Activated CD4-positive, alpha-beta T cell treated with anti-CD3 and anti-CD28 coated beads, Interleukin-2, amount 10 ng/mL, durations not matched to agents 24 days and 14 days (primary cell): ENCODE data around the gene ACOT7. TPM values are rescaled to one million over a fixed set of nuclear protein-coding genes. Genes with fewer than 3 reads are reported as not detected.
A peak's percentile ranks its signal among the peaks of the same experiment; 100 is the strongest.

Source experiments
- DNase-seq: peaks from one replicate; pipeline ENCODE4 v3.0.0; 2022
- H3K27ac Mint-ChIP-seq: one replicate; pipeline ENCODE4 v1.8.0; 2022; ENCODE audit warnings: mild to moderate bottlenecking, mixed read lengths
- H3K27me3 Mint-ChIP-seq: one replicate; pipeline ENCODE4 v1.8.0; 2022; ENCODE audit warnings: mixed read lengths
- H3K36me3 Mint-ChIP-seq: one replicate; pipeline ENCODE4 v1.8.0; 2022; ENCODE audit warnings: low read depth, mild to moderate bottlenecking, mixed read lengths
- H3K4me1 Mint-ChIP-seq: one replicate; pipeline ENCODE4 v1.8.0; 2021; ENCODE audit warnings: mixed read lengths
- H3K4me3 Mint-ChIP-seq: one replicate; pipeline ENCODE4 v1.8.0; 2022; ENCODE audit warnings: mild to moderate bottlenecking, moderate library complexity, mixed read lengths
- H3K9me3 Mint-ChIP-seq: one replicate; pipeline ENCODE4 v1.8.0; 2021; ENCODE audit warnings: mixed read lengths
- intact Hi-C: fragments of 100-400 bp; cut with micrococcal nuclease; formaldehyde crosslinking; loops from one replicate; pipeline ENCODE4 v1.15.1; 2023
- total RNA-seq: library from RNA; stranded (reverse); gene quantifications from 2 replicates; pipeline ENCODE4 v1.2.3, GENCODE V29; 2022

Gene ACOT7
- total RNA-seq, 1 donor from 2014 or later, result 133 TPM

DNA sequence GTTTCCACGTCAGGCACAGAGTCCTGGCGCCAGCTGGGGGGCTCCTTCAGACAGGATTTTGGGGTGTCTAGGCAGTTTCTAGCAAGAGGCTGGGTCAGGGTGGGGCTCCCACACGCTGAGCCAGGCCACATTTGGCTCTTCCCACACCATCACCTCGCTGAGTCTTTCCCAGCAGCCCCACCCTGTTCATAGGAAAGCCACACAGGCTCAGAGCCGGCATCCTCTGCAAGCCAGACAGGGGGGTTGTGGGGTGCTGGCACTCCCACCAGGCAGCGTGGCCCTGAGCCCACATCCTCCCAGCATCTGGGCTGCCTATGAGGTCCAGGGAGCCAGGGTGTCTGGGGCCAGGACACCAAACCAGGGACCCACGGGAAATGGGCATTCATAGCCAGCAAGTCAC is 129.9 kb downstream of the ACOT7 start:
- Mint-ChIP-seq H3K36me3 (no peaks in the 10 kb centered on the region), H3K27ac (no peak overlapping the region), H3K4me1 (peaks cover 4% of the 10 kb centered on the region), H3K9me3 (no peaks in the 10 kb centered on the region), H3K27me3 (peaks cover 15% of the 10 kb centered on the region), H3K4me3 (no peak overlapping the region)
- intact Hi-C loops, result no loop called here
- DNase-seq, result no peak

DNA sequence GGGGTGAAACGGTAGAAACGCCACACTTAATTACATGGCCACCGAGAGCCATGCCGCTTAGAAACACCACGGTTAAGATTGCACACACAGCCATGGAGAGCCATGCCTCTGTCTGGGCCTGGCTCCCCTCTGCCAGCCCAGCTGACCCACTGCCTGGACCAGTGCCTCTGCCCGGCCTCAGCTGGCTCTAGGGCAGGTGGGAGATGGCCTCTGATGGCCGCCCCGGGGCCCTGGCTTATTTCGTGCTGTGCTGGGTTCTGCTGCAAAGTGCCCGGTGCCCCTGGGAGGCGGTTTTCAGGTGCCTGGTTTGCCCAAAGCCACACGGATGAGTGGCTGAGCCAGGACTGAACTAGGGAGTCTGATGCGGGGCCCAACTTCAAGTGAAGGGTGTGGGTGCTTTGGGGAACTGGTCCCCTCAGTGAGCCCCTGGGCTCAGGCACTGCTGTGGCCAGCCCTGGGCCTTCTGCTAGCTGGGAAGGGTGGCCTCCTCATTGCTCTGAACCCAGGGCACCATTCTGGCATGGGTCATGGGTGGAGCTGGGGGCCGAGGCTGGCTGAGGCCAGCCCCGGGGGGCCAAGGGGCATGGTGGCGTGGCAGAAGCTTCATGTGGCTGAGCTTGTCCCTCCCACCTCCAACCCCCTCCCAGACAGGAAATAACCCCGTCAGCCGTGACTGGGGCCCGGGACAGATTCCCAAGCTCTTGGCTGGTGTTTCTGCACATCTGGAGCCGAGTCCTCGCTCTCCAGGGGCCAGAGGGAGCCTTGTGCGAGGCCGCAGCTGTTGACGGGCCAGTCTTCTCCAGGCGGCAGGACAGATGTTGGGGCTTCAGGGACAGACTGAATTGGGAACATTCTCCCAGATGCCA is 130.8 kb downstream of the ACOT7 start:
- no peak overlapping the region for H3K4me3 Mint-ChIP-seq
- peaks cover 4% of the 10 kb centered on the region for H3K4me1 Mint-ChIP-seq
- no peak for DNase-seq
- H3K9me3 Mint-ChIP-seq, result no peaks in the 10 kb centered on the region
- no peak overlapping the region for H3K27ac Mint-ChIP-seq
- intact Hi-C loops, result no loop called here
- no peaks in the 10 kb centered on the region for H3K36me3 Mint-ChIP-seq
- peaks cover 17% of the 10 kb centered on the region for H3K27me3 Mint-ChIP-seq

DNA sequence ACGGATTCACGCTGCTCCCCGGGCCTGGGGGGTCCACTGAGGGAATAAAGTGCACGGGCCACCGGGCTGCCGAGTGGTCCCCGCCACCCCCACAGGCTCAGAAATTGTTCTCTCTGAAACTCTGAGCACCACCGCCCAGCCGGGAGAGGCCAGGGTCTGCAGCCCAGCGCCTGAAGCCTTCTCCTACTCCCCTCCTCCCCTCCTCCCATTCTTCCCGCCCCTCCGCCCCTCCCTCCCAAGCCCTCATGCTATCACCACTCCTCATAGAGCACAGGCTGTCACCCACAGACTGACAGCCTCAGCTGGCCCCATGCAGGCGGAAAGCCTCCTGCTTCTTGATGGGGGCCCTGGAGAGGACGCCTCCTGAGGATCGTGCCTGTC is 132.0 kb downstream of the ACOT7 start:
- Mint-ChIP-seq H3K27me3 (peaks cover 18% of the 10 kb centered on the region), H3K4me3 (peak overlapping the region; percentile 69), H3K9me3 (no peaks in the 10 kb centered on the region), H3K4me1 (peaks cover 4% of the 10 kb centered on the region), H3K27ac (no peak overlapping the region), H3K36me3 (no peaks in the 10 kb centered on the region)
- intact Hi-C loops, result loop anchor here (2.0 kb wide), 1 partner anchor 15 kb away; no protein-coding TSS in a partner anchor
- DNase-seq, result no peak

DNA sequence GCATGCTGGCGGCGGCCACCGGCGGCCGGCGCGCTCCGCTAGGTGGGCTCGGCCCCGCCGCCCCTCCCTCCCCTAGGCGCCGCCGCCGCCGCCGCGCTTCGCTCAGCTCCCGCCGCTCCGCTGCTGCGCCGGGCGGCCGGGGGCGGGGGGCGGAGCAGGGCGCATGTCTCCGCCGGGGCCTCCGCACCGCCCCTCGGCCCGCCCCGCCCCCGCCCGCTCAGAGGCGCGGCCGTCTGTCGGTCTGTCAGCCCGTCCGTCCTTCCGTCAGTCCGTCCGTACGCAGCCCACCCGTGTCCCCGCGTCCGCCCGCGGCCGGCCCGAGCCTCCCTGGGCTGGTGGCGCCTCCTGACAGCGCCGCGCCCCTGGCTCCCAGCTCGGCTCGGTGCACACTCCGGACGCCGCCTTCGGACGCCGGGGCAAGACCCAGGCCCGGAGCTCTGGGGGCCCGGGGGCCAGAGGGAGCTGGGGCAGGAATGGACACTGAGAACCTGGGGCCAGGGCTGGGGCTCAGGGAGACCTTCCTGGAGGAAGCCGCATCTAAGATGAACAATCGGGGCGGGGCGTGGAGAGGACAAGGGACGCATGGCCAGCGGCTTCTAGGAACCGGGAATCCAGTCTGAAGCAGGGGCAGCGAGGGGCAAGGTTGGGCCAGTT is 132.5 kb downstream of the ACOT7 start, which contains the start of gene GPR153:
Gene GPR153, minus strand, starts transcription at position 138 of the 654 bp plus-strand sequence. CDS start 6,193 bp downstream, outside the sequence.
- peak within 1 kb of the TSS; percentile 69 for H3K4me3 Mint-ChIP-seq
- intact Hi-C loops, result loop anchor here (2.0 kb wide), 1 partner anchor 14 kb away; no protein-coding TSS in a partner anchor
- H3K9me3 Mint-ChIP-seq, result no peaks in the 10 kb centered on the region
- peaks cover 18% of the 10 kb centered on the region for H3K27me3 Mint-ChIP-seq
- no peak within 1 kb of the TSS for H3K27ac Mint-ChIP-seq
- peaks cover 4% of the 10 kb centered on the region for H3K4me1 Mint-ChIP-seq
- no peaks in the 10 kb centered on the region for H3K36me3 Mint-ChIP-seq
- DNase-seq, result peak; percentile 89

DNA sequence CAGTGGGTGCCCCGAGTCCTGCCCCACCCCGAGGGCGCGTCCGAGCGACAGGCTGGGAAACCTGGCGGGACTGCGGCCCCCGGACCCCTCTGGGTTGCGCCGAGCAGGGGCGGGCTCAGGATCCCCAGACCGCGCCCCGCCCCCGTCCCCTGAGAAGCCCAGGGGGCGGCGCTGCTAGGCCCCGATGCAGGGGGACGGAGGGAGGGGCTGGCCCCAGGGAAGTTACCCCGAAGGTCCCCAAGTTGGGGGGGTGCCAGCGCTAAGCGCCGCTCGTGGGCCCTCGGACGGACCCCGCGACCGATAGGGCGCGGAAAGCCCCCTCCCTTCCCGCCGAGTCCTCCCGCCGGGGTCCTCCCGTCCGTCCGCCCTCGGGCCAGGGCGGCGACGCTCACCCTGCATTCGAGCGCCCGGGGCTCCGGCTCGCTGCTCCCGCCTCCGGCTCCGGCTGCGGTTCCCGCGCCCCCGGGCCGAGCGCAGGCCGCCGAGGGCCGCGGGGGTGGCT is 133.1 kb downstream of the ACOT7 start:
- no peak overlapping the region for H3K27ac Mint-ChIP-seq
- intact Hi-C loops, result loop anchor here (2.0 kb wide), 1 partner anchor 14 kb away; no protein-coding TSS in a partner anchor
- peaks cover 18% of the 10 kb centered on the region for H3K27me3 Mint-ChIP-seq
- H3K36me3 Mint-ChIP-seq, result no peaks in the 10 kb centered on the region
- no peak overlapping the region for H3K4me3 Mint-ChIP-seq
- H3K4me1 Mint-ChIP-seq, result peaks cover 4% of the 10 kb centered on the region
- peak; percentile 73 for DNase-seq
- H3K9me3 Mint-ChIP-seq, result no peaks in the 10 kb centered on the region

DNA sequence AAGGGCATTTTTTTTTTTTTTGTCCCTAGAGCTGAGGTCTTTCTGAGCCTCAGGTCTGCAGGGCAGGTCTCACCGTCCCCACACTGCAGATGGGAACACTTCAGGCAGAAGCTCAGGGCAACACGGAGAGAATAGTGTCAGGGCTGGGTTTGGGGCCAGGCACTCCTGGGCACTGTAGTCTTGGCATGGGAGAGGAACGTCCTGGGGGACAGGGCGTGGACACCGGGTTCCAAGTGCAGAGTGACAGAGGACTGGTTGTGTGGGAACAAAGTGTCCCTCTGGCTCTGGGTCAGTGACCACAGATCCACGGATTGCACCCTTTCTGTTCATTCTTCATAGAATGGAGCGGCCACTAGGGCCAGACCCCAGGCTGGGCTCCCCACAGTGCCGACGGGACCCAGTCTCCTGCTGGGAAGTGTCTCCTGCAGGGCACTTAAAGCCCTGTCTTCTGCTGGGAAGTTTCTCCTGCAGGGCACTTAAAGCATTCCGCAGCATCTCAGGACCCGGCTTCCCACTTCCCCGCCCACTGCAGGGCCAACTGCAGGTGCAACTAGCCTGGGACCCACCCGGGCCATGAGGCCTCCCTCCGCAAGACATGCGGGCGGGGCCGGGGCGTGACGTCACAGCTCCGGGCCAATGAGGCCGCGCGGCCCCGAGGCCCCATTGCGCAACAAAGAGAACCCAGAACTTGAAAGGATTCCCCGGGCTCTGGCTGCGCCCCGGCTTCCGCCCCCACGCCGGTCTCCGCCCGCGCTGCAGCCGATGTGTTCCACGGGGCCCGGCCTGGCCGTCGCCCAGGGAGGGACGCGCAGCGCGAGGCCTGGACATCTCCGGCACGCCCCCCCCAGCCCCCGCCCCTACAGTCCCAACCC is 133.8 kb downstream of the ACOT7 start:
- Mint-ChIP-seq H3K4me1 (peaks cover 4% of the 10 kb centered on the region), H3K27ac (no peak overlapping the region), H3K9me3 (no peaks in the 10 kb centered on the region), H3K27me3 (peaks cover 18% of the 10 kb centered on the region), H3K36me3 (no peaks in the 10 kb centered on the region), H3K4me3 (peak overlapping the region; percentile 63)
- intact Hi-C loops, result loop anchor here (2.0 kb wide), 1 partner anchor 13 kb away; no protein-coding TSS in a partner anchor
- peak; percentile 96 for DNase-seq

DNA sequence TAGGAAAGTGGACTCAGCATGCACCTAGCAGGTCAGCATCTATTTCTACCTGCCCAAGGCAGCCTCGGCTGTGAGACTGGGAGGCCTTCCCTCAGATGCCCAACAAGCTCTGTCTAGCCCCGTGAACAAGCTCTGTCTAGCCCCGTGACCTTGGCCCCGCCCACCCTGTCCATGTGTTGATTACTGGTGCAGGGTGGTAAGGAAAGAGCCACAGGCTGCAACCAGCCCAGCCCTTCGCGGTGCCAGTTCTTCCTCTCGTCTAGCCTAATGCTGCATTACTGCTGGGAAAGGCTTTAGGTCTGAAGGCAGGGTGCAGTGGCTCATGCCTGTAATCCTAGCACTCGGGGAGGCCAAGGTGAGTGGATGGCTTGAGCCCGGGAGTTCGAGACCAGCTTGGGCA is 134.9 kb downstream of the ACOT7 start:
- no peaks in the 10 kb centered on the region for H3K9me3 Mint-ChIP-seq
- DNase-seq, result no peak
- no peak overlapping the region for H3K27ac Mint-ChIP-seq
- no peak overlapping the region for H3K4me3 Mint-ChIP-seq
- intact Hi-C loops, result no loop called here
- H3K4me1 Mint-ChIP-seq, result peaks cover 4% of the 10 kb centered on the region
- H3K36me3 Mint-ChIP-seq, result no peaks in the 10 kb centered on the region
- peaks cover 18% of the 10 kb centered on the region for H3K27me3 Mint-ChIP-seq

DNA sequence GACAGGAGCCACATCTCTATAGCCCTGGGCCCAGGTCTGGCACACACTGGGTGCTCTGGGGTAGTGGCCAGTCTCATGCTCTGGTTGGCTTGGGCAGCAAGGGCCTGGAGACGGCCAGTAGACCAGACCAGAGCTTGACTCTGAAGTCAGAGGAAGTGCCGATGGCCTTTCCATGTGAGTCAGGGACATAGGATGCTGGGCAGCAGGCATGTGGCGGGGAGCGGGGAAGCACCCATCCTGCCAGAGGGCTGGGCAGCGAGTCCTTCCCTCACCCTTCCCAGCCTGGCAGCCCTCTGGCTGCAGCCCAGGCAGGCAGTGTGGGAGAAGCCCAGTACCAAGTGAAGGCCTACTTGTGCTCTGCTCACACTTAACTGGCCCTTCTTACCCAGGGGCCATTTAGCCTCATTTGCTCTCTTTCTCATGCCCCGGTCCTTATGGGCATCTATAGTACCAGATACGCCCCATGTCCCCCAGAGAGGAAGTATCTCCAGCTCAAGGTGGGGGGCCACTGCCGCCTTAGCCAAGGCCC is 136.0 kb downstream of the ACOT7 start:
- no peaks in the 10 kb centered on the region for H3K36me3 Mint-ChIP-seq
- intact Hi-C loops, result no loop called here
- peaks cover 18% of the 10 kb centered on the region for H3K27me3 Mint-ChIP-seq
- peaks cover 4% of the 10 kb centered on the region for H3K4me1 Mint-ChIP-seq
- no peak overlapping the region for H3K4me3 Mint-ChIP-seq
- H3K27ac Mint-ChIP-seq, result no peak overlapping the region
- no peak for DNase-seq
- no peaks in the 10 kb centered on the region for H3K9me3 Mint-ChIP-seq

DNA sequence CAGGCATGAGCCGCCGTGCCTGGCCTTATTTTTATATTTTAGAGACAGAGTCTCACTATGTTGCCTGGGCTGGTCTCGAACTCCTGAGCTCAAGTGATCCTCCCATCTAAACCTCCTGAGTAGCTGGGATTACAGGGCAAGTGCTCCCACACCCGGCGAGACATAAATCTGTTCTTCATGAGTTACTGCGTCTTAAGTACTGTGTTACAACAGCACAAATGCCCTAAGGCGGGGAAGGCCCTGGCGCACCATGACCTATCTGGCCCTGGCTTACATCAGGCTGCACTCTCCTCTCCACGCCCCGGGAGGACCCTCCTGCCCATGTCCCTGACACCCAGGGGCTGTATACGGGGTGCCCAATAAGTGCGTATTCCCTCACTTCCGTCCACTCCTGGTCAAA is 136.9 kb downstream of the ACOT7 start:
- Mint-ChIP-seq H3K27ac (no peak overlapping the region), H3K27me3 (peaks cover 13% of the 10 kb centered on the region), H3K9me3 (no peaks in the 10 kb centered on the region), H3K4me1 (peaks cover 2% of the 10 kb centered on the region), H3K36me3 (no peaks in the 10 kb centered on the region), H3K4me3 (no peak overlapping the region)
- intact Hi-C loops, result no loop called here
- no peak for DNase-seq

DNA sequence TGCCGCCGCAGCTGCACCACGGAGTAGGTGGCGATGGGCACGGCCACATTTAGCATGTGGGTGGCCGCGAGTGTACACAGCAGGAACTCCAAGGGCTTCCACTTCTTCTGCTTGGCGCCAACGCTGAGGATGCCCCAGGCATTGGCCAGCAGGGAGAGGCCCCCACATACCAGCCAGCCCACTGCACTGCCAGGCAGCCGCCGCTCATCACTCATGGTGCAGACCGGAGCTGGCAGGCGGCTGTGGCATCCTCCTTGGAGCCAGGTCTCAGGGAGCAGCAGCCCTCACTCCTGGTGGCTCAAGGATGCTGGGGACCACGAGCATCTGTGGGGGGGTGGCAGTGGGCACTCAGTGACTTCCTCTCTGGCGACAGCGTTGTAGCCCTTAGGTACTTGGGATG is 138.9 kb downstream of the ACOT7 start:
- intact Hi-C loops, result no loop called here
- no peak for DNase-seq
- Mint-ChIP-seq H3K4me1 (peaks cover 2% of the 10 kb centered on the region), H3K9me3 (no peaks in the 10 kb centered on the region), H3K4me3 (no peak overlapping the region), H3K27ac (no peak overlapping the region), H3K36me3 (no peaks in the 10 kb centered on the region), H3K27me3 (peaks cover 24% of the 10 kb centered on the region)

DNA sequence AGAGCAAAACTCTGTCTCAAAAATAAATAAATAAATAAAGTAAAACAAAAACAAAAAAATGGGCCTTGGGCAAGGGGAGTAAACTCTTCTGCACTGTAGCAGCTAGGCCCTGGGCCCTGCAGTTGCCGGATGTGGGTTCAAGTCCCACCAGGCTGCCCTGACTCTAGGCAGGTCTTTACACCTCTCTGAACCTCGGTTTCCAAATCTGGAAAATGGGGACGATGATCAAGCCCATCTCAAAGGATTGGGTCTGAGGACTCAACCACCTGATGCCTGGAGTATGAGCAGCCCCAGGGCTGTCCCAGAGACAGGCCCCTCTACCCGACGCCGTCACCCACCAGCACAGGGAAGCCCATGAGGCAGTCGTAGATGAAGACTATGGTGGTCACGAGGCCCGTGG is 140.2 kb downstream of the ACOT7 start:
- no peak for DNase-seq
- Mint-ChIP-seq H3K36me3 (no peaks in the 10 kb centered on the region), H3K4me1 (peaks cover 2% of the 10 kb centered on the region), H3K27ac (no peak overlapping the region), H3K9me3 (no peaks in the 10 kb centered on the region), H3K27me3 (peaks cover 19% of the 10 kb centered on the region), H3K4me3 (no peak overlapping the region)
- intact Hi-C loops, result no loop called here

DNA sequence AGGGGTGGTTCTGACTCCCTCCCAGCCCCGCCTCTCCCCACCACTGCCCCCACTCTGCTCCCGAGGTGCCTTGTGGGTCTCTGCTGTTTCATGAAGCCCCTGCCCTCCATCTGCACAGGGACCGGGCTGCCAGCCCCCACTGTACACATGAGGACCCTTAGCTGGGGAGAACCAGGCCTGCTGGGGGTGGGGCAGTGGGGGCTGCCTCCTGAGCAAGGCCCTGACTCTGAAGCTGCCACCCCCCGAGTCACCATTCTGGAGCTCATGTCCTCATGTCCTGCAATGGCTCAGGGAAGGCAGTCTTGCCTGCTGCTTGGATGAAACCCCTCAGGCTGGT is 141.2 kb downstream of the ACOT7 start:
- intact Hi-C loops, result no loop called here
- Mint-ChIP-seq H3K36me3 (no peaks in the 10 kb centered on the region), H3K27me3 (peaks cover 26% of the 10 kb centered on the region), H3K4me1 (peaks cover 2% of the 10 kb centered on the region), H3K9me3 (no peaks in the 10 kb centered on the region), H3K4me3 (no peak overlapping the region), H3K27ac (no peak overlapping the region)
- DNase-seq, result no peak

DNA sequence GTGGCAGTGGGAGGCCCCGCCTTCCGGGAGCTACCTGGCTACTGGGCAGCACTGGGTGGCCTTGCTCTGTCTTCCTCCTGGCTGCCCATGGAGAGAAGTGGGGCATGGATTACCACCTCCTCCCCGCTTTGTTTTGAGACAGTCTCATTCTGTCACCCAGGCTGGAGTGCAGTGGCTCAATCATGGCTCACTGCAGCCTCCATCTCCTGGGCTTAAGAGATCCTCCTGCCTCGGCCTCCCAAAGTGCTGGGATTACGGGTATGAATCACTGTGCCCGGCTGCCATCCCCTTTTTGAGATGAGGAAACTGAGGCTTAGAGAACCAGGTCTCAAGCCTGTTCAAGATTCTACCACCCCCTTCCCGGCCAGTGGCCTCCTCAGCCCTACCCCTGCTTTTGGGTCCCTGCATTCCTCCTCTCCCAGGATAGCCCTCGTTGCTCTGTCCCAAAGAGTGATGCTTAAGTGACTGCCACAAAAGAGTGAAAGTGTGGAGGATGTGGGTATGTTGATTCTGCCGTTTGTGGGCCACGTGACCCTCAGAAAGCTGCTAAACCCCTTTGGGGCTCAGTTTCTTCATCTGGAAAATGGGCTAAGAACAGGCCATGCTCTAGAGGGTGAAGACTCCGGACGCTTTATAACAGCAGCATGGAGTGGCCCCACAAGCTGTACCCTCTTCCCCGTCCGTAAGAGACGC is 141.7 kb downstream of the ACOT7 start:
- DNase-seq, result no peak
- Mint-ChIP-seq H3K36me3 (no peaks in the 10 kb centered on the region), H3K27ac (no peak overlapping the region), H3K4me1 (peaks cover 3% of the 10 kb centered on the region), H3K27me3 (peaks cover 30% of the 10 kb centered on the region), H3K4me3 (no peak overlapping the region), H3K9me3 (no peaks in the 10 kb centered on the region)
- intact Hi-C loops, result no loop called here
